Lung microvascular endothelial cell (primary cell): ENCODE measurements around the gene TNIK. TPM values are rescaled to one million over a fixed set of nuclear protein-coding genes. Genes with fewer than 3 reads are reported as not detected.

Experiments
- DNase-seq, 2 donors: peaks; one replicate each; pipeline versions ENCODE4 v3.0.0 to v3.0.0-alpha.2; 2010; ENCODE audit warnings: low read depth in 2 of 2
- total RNA-seq: library from RNA; depleted of rRNA; stranded (reverse); fragments of >200 nt; gene quantifications from 2 replicates; pipeline ENCODE4 v1.2.1, GENCODE V29; 2014

The TNIK gene
- total RNA-seq, 1 donor from 2014 or later = 9.7 TPM

GRCh38 chr3:171342200-171342599 is 118.0 kb downstream of the TNIK start:
- DNase-seq = no peak

- no peak for DNase-seq
Measured at GRCh38 chr3:171340434-171340833, 119.8 kb downstream of the TNIK start.

GRCh38 chr3:171339598-171339997 is 120.6 kb downstream of the TNIK start:
- no peak for DNase-seq

DNA sequence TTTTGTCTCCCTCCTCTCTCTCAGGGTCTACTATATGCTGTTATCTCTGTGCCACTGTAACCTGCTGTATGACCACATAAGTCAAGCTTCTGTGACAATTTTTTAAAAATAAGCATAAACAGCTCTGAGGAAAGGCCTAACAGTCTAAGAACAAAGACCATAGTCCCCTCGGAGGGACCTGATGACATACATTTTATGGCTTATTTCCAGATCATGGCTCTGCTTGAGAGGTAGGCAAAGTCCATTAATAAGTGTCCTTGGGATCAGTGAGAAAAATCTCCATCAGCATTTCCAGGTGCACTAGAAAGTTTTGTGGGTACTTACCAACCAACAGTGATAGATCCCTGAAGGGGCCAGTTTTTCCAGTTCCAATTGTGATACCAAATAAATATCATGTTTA is 123.8 kb downstream of the TNIK start:
- no peak for DNase-seq

DNA sequence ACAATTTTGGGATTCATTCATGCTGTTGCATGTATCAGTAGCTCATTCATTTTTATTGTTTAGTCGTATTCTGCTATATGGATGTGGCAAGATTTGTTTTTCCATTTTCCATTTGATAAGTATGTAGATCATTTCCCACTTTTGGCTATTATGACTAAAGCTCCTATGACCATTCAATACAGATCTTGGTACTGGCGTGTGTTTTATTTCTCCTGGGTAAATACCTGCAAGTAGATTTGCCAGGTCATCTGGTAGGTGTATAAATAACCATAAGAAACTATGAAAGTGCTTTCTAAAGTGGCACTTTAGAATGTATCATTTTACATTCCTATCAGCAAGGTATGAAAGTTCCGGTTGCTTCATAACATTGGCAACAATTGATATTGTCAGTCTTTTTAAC is 124.6 kb downstream of the TNIK start:
- DNase-seq = no peak

DNA sequence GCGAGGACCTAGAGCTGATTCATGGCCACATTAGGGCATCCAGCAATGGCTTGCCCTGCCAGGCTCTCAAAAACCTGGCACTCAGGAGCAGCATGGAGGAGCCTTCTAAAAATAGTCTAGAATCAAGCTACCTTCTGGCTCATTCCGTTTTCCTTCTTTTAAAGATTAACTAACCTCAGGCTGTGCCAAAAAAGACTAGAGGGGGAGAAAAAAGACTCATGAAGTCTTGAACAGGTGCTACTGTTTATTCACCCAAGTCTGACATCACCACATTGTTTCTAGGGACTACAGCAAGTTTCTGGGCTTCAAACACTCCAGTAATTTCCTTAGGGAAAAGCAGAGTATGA is 125.8 kb downstream of the TNIK start:
- DNase-seq = no peak

DNA sequence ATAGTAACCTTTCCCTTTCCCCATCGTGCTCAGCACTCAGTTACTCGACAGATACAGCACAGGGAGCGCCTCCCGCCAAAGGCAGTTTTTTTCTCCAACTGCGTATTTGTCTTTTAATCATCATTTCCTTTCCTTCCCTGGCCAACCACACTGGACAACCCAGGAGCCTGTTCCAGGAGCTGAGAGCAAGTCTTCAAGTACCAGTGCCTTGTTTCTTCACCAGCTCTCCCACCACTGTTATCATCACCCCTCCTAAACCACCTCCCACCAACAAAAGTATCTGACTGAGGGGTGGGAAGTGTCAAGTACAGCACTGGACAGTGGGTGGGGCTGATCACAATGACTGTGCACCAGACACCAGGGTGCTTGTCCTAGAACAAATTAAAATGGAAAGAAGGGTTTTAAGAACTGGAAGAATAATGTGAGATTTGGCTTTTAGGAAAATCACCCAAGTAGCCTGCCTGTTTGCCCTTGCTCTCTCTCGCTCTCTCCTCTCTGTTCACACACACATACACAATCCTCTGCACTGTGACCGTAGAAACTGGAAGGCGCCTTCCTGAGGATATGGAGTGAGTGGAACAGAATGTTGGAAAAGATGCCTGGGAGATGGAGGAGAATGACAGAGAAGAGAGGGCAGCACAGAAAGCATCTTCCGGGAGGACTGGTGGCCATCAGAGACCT is 126.3 kb downstream of the TNIK start:
- DNase-seq = peak in 1 of 2 donors; percentile 20

DNA sequence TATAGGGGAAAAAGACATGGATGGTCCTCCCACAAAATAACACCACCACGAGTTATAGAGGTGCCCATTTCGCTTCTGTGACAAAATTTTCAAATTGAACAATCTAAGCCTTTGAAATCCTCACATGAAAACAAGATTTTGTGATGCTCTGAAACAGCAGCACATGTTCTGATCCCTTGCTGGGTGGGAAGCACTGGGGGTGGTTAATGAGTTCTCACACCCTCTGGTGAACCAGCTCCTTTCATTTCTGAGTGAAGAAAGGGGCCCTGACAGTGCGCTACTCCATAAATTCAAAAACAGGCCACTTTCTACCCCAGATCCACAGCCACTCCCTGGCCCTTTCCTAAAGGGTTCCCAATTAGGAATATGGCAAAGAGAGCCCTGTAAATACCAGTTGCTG is 129.3 kb downstream of the TNIK start:
- no peak for DNase-seq

DNA sequence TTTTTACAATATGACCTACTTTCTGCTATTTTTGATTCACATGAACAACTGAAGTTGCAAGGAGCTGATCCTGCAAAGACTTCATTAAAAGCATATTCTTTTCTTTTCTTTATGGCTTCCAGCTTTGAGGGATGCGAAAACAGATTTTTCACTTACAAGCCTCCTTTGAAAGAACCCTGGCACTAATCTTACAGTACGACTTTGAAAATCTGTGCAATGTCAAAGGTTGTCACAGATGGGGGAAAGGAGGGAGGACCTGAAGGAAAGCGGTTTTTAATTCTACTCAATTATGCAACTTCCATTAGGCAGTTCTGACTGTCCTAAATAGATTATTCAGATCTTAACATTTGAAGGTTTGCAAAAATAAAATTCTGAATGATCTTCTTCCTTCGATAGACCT is 130.5 kb downstream of the TNIK start:
- DNase-seq = no peak

DNA sequence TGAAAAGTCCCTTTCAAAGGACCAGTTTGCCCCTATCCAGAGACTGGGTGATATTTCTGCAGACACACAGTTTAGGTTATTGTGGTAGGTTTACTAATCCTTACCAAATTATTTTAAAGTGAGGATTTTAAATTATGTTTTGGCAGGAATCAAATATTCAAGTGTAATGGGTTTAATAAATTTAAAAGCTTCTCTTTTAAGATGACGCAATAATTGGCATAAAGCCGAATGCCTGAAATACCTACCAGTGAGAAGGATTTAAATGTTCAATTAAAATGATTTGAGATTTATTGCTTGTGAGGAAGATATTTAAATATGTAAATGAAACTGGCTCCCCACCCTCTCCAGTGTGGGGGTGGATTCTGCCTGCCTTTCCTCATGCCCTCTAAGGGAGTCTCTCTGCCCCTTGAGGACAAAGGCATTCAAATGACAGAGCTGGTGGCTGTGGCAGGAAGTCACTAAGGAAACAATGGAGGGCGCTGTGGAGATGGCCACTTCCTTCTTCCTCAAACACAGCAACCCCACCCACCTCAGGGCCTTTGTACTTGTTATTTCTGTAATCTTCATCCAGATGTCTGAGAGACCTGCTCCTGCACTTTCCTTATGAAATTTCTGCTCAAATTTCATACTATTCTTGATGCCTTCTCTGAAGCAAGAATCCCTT is 131.7 kb downstream of the TNIK start:
- DNase-seq = peak in 1 of 2 donors; percentile 45

- DNase-seq = no peak
Measured at GRCh38 chr3:171327441-171328174, 132.6 kb downstream of the TNIK start.

DNA sequence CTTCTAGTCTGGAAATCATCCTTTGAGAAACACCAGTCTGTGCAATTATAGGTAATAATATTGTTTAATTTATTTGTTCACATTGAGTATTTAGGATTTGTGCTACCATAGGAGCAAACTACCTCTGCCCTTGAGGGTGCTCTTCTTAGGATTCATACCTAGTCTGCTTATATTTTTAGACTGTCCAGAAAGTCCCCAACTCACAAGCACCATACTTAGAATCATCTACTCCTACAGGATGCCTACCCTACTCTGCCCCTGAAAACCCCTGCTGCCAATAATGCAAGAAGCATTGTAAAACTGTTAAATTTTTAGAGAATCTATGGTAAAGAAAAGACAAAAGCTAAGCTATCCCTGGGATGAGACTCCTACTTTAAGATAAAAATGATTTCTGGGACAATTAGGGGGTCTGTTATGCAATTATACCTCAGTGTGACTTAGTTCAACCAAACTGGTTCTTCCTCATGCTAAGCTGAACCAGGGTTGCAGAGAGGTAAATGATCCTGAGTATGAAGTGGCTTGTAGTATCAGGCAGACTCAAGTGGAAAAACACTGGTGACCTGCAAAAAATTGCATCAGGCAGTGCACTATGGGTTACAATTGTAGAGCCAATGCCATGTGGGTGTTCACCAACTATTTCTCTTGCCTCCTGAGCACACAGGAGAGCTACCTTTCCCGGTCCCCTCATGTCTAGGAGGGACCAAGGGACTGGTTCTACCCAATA is 133.3 kb downstream of the TNIK start:
- DNase-seq = no peak

GRCh38 chr3:171323938-171324536 is 136.2 kb downstream of the TNIK start:
- peak in 1 of 2 donors; percentile 33 for DNase-seq

DNA sequence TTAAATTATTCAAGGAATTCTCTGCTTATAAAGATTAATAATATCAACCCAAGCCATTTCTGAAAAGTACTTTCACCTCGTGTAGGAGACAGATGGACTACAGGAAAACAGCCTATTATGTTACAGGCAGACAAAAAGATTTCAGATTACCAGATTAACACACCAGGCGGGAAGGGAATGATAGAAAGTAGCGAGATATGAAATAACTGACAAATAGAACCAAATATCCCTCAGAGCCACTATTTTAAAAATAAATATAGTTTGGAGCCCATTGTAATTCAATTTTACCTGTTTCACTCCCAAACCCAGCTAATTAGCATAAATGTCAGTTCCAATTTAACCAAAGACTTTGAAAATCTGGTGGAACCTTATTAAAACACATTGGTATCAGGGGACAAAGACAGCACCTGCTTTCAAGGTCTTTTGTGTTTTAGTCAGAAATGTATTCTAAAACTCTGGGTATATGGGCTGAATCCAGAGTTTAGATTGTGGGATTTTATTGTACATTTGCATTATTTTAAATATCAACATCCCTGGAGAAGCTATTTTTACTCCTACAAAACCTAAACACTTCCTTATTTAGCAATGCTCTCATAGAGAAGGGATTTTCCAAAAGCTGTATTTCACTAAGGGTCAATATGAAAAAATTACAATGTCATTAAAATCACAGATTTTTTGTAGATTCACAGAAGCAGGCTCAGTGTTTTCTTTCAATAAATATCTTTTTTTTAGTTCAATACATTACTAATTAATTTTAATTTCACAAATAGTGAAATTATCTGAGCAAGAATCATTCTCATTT is 138.4 kb downstream of the TNIK start:
- no peak for DNase-seq

DNA sequence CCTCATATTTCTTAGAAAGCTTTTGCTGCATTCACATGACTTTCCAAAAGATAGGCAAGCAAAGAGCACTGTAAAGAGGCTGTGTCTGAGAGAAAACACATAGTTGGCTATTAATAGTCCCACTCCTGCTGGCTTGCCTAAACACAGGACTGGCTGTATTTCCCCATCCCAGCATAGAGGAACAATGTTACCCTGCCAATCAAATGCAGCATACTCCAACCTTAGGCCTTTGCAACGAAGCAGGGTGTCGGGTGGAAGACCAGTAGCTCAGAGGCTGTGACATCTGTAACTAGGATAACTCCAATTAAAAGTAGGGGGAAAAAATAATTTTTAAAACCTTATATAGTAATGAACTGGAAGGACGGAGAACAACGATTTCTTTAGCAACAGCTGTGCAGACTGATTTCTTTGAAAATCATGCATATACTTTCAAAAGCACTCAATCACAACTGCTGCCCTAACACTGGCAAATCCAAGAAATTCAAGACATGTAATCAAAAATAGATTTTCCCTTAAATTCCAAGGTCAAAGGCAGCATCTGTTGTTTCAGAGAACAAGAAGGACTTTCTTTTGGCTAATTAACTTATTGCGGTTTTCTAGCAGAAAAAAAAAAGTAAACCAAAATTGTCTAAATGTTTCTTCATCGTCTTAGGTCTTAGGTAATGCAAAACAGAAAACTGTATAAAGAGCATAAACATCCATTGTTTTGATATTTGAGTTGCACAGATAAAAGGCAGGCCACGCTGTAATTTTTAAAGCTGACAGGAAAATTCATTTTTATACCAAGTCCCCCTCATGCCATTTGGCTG is 139.3 kb downstream of the TNIK start:
- no peak for DNase-seq

- DNase-seq = peak; percentile 4 to 96
Measured at GRCh38 chr3:171317171-171317570, 143.0 kb downstream of the TNIK start.

DNA sequence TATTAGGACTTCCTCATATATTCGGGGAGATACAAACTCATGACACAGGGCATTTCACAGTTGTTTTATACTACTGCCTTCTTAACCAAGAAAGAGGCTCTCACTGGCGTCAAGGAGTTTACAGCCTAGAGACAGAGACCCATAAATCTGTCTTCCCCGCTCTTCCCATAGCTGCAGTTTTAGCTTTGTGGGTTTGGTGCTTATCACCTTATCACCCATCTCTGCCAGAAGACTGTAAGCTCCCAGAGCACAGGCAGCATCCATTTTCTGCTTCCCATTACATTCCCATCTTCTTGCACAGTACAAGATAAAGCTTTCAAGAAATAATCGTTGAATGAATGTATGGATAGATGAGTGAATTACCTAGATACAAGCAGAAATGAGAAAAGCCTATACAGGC is 144.3 kb downstream of the TNIK start:
- no peak for DNase-seq

GRCh38 chr3:171315101-171315500 is 145.1 kb downstream of the TNIK start:
- no peak for DNase-seq

GRCh38 chr3:171314341-171314740 is 145.9 kb downstream of the TNIK start:
- no peak for DNase-seq

DNA sequence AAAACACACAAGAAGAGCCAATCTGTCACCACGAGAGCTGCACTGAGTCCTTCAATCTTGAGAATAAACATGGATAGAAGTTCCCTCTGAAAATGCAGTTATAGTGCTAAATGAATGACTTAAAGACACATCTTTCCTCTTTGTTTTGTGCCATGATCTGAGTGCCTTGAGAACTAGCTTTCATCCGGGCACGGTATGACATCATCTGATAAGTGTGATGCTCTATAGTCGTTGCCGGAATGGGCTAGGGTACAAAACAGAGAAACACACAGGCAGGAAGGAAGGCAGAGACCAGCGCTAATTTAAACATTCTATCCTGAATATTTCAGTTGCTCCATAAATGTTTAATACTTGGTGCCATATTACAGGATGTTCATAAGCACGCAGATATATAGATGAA is 146.5 kb downstream of the TNIK start:
- no peak for DNase-seq
